KOPT-K1 (cell line): ENCODE measurements around the gene MED27.

ENCODE experiments used
- H3K27ac ChIP-seq: fragments of 200-600 bp; sonication (generic); 2 replicates; pipeline ENCODE4 v1.5.1; 2016; ENCODE audit warnings: antibody characterized with exemption, mild to moderate bottlenecking, low read depth, low read length; ENCODE audit not compliant: poor library complexity, severe bottlenecking
- H3K36me3 ChIP-seq: fragments of 200-600 bp; sonication (generic); 2 replicates; pipeline ENCODE4 v1.5.1; 2017; ENCODE audit warnings: antibody characterized with exemption, mild to moderate bottlenecking, low read length, moderate library complexity; ENCODE audit not compliant: insufficient read depth
- H3K9me3 ChIP-seq: fragments of 200-600 bp; sonication (generic); 2 replicates; pipeline ENCODE4 v1.5.1; 2017; ENCODE audit warnings: antibody characterized with exemption, low read length, mild to moderate bottlenecking; ENCODE audit not compliant: insufficient read depth, poor library complexity, severe bottlenecking

MED27 gene

DNA sequence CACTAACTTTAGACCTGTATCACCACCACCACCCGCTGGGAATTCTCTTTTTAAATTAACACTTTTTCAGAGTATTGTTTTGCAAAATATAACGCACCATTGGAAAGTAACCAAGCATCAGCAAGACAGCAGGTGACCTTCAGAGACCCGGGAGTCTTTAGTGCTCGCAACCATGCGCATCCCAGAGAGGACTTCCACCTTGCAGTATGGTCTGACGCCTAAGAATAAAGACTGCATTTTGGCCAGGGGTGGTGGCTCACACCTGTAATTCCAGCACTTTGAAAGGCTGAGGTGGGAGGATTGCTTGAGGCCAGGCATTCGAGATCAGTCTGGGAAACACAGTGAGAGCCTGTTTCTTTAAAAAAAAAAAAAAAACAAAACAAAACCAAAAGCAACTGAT, 113.8 kb downstream of the MED27 start:
- no peaks in the 10 kb centered on the region for H3K36me3 ChIP-seq
- no peak overlapping the region for H3K27ac ChIP-seq
- H3K9me3 ChIP-seq: no peaks in the 10 kb centered on the region

- H3K36me3 ChIP-seq: no peaks in the 10 kb centered on the region
- H3K27ac ChIP-seq: no peak overlapping the region
- no peaks in the 10 kb centered on the region for H3K9me3 ChIP-seq
These were observed 114.6 kb downstream of the MED27 start for GRCh38 chr9:131965103-131965502.

DNA sequence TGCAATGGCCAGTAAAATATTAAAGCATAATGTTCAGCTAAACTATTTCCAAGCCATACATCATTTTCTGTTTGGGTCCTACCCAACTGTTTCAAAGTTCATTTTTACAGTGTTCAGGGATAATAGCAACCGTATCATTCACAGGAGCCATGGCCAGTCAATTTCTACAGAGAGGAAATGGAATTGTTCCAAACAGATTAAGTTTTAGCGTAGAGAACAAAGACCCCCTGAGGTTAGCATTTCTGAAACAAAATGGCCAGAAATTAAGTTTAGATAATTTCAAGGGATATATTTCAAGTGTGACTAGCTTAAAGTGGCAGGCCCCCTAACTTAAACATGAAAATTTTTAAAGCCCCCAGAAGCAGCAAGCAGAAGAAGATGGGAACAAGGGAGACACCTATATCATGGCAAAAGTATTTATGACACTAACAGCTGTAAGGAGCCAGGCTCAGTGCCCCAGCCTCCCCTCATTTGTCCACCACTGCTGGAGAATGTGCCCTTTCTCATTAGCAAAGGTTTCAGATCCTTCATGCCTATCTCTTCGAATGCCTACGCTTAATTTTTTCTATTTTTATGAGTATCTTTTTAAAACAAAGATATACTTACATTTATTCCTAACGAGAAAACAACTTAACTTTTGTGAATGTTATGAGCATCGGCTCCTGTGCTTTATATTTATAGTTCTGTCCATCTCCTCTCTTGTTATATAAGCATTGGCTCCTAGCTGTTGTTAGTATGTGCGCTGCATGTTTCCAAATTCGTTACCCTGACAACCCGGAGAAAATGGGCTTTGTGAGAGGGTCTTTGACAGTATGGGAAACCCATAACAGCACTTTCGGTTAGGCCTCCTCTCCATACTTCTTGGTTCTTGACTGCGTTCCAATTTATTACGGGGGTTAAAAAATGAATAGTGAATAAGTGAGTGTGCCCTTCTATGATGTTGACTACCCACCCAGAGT, 116.3 kb downstream of the MED27 start:
- no peak overlapping the region for H3K27ac ChIP-seq
- H3K9me3 ChIP-seq: no peaks in the 10 kb centered on the region
- no peaks in the 10 kb centered on the region for H3K36me3 ChIP-seq

DNA sequence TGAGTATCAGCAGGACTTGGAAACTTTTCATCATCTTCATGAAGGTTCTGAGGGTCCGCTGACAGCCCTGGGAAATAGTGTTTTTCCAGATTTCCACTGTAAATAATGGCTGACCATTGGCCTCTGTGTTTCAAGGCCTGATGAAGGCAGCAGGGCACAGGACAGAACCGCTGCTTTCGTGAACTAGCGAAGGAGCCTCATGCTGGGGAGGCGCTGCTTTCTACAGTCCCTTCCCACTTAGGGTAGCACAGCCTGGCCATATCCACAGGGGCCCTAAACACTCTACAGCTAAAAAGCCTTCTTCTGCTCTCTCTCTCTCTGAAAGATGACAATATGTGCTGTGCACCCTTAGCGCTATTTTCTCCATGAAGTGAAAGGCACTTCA, 118.2 kb downstream of the MED27 start:
- no peaks in the 10 kb centered on the region for H3K36me3 ChIP-seq
- no peaks in the 10 kb centered on the region for H3K9me3 ChIP-seq
- H3K27ac ChIP-seq: no peak overlapping the region

GRCh38 chr9:131960851-131961495, 118.7 kb downstream of the MED27 start:
- Histone ChIP-seq H3K9me3 (no peaks in the 10 kb centered on the region), H3K27ac (no peak overlapping the region), H3K36me3 (no peaks in the 10 kb centered on the region)

DNA sequence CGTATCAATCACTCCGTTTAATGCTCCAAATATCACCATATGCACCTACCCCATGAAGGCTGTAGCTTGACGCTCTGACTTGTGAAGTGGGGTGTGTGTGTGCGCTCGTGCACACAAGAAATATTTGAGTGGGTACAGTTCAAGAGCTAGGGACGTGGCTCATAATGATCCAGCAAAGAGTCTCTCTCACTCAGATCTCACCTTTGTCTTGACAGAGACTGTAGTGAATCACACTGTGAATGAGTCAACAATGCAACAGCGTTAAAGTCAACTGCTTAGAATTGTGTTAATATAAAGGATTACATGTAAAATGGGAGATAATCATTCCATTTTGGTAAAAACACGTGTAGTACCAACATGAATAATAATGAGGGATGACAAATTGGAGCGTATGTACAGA, 119.4 kb downstream of the MED27 start:
- no peak overlapping the region for H3K27ac ChIP-seq
- no peaks in the 10 kb centered on the region for H3K9me3 ChIP-seq
- H3K36me3 ChIP-seq: no peaks in the 10 kb centered on the region

DNA sequence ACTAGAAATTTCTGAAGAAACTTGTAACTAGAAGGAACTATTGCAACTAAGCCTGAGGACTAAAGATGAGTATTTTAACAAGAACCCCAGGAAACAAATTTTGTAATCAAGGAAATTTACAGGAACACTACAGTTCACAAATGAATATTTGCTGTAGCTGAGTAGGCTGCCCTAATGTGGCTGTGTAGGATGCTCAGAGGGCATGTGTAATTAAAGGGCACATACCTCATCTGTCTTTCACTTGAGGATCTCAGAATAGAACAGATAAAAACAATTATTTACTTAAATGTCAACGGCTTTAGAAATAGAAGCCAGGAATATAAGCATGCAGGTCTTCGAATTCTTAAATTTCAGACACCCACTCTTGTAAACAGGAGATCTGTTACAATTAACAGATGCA, 119.8 kb downstream of the MED27 start:
- no peaks in the 10 kb centered on the region for H3K9me3 ChIP-seq
- no peak overlapping the region for H3K27ac ChIP-seq
- no peaks in the 10 kb centered on the region for H3K36me3 ChIP-seq

DNA sequence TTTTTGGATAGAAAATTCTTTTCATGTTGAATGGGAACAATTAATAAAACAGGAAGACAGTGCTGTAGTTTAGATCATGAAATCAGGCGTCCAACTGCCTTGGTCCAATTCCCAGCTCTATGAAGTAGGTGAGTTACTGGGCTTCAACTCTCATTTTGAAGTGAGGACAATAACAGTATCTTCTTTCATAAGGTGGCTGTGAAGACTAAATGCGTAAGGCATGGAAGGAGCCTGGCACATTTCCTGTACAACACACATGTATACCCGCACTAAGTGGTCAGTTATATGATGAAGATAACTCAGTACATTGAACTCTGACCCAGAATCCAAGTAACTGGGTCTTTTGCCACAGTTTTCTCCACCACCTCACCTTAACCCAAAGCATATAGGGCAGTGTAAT, 120.6 kb downstream of the MED27 start:
- Histone ChIP-seq H3K27ac (no peak overlapping the region), H3K36me3 (no peaks in the 10 kb centered on the region), H3K9me3 (no peaks in the 10 kb centered on the region)

- no peak overlapping the region for H3K27ac ChIP-seq
- H3K36me3 ChIP-seq: no peaks in the 10 kb centered on the region
- no peaks in the 10 kb centered on the region for H3K9me3 ChIP-seq
These were observed 125.4 kb downstream of the MED27 start for GRCh38 chr9:131954299-131954698.

DNA sequence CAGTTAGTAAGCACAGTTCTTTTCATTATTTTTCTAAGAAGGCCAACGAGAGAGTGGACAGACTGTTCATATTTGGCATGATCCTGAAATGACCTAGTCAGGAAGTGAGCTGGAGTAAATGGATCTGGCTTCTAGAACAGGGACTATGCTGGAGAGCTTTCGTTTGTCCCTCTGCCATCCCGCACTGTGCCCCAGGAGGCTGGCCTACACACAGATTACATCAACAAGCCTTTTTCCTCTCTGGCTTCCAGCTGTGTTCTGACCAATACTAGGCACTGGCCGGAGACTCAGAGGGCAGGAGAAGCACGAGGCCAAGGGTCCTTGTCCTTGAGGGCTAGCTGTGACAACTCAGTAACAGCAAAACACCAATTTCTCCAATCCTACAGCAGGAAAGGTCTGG, 127.8 kb downstream of the MED27 start:
- Histone ChIP-seq H3K27ac (no peak overlapping the region), H3K36me3 (no peaks in the 10 kb centered on the region), H3K9me3 (no peaks in the 10 kb centered on the region)

DNA sequence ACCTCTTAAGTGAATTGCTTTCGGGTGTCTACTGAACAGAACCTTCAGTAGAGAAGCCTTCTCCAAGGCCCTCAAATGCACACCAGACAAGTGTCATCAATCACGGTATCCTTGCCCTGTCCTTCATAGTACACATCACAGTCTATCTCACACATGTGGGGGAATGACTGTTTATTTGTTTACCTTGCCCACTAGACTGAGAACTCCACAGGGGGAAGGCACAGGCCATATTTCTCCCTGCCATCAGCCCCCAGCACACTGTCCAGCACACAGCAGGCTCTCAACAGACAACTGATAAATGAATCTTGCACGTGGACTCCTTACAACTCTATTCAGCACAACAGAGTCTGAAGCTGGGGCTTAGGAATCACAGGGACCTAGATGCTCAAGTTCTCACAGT, 128.5 kb downstream of the MED27 start:
- no peaks in the 10 kb centered on the region for H3K9me3 ChIP-seq
- no peak overlapping the region for H3K27ac ChIP-seq
- no peaks in the 10 kb centered on the region for H3K36me3 ChIP-seq

GRCh38 chr9:131950487-131950886, 129.2 kb downstream of the MED27 start:
- Histone ChIP-seq H3K9me3 (no peaks in the 10 kb centered on the region), H3K36me3 (no peaks in the 10 kb centered on the region), H3K27ac (no peak overlapping the region)

DNA sequence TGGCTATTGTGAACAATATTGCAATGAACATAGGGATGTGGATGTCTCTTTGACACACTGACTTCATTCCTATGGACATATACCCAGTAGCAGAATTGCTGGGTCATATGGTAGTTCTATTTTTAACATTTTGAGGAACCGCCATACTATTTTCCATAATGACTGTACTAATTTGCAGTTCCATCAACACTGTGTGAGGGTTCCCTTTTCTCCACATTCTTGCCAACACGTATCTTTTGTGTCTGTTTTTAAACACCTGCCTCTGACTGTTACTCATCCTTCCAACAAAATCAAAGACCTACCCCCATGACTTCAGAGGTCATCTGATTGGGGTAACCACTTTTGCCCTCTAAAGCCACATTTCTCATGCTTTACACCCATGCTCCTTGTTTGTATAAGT, 133.5 kb downstream of the MED27 start:
- Histone ChIP-seq H3K36me3 (no peaks in the 10 kb centered on the region), H3K27ac (no peak overlapping the region), H3K9me3 (no peaks in the 10 kb centered on the region)

DNA sequence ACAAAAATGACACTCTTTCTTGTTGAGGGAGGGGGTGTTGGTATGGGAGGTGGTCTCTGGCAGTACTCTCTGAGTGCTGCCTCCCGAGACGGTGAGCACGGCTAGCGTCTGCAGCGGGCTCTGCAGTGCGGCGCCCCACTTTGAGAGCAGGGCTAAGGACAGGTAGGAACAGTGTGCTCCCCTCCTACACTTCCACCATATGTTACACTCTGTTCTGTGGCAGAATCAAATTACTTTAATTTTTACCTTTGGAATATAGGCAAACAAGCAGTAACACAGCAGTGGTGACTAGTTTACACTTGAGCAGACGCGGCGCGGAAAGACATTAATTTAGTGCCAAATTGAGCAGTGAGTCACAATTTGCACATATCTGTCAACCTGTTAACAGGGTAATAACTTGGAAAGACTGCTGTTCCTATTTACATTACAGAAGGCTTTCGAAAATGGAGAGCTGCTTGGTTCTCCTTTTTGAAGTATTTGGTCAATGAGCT, 136.3 kb downstream of the MED27 start:
- Histone ChIP-seq H3K36me3 (no peaks in the 10 kb centered on the region), H3K9me3 (no peaks in the 10 kb centered on the region), H3K27ac (no peak overlapping the region)

- no peaks in the 10 kb centered on the region for H3K36me3 ChIP-seq
- H3K9me3 ChIP-seq: no peaks in the 10 kb centered on the region
- H3K27ac ChIP-seq: no peak overlapping the region
These were observed 137.4 kb downstream of the MED27 start for GRCh38 chr9:131942146-131942720.
